GM19238 (cell line): ENCODE data around the gene TEPSIN.

ENCODE experiments used
- DNase-seq: peaks from one replicate; pipeline ENCODE4 v3.0.0; 2011; ENCODE audit warnings: low spot score; ENCODE audit not compliant: insufficient read length

The TEPSIN gene

DNA sequence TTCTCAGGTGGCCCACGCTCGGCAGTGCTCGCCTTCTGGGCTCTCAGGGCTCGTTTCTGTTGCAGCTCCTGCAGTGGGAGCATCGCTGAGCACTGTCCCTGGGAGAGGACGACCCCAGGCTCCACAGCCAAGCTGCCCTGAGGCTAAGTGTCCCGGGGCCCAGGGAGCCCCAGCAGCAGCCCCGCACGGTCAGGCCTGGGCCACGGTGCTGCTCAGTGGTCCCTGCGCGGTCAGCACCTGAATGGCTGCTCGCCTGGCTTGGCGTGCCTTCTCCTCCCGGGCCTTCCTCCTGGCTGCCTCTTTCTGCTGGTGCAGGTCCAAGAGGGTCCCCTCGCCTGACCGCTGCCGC is 39.4 kb downstream of the TEPSIN start:
- no peak for DNase-seq

DNA sequence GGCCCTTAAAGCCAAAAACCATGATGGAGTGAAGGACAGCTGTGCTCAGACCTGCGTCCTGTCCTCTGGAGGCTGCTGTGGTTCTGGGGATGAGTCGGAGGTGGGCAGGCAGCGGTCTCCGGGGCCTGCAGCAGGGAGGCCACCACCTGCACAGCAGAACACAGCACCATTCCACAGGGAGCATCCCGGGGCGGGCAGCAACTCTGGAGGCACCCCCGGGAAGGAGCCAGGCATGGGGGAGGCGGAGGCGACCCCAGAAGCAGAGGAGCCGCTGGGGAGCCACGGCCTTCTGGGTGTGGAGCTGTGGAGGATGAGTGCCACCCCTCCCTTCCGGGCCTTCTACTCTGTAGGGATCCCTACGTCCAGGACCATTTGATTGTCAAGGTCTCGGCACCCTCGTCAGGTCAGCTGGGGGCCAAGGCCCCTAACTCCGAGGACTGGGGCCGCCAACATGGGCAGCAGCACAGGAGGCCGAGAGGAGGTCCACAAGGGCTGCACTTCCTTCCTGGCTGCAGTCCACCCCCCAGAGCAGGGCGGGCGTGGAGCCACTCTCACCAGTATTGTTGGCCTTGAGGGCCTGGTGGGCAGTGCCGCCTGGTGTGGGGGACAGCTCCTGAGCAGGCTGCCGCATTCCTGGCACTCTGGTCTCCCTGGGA is 39.9 kb downstream of the TEPSIN start:
- no peak for DNase-seq

DNA sequence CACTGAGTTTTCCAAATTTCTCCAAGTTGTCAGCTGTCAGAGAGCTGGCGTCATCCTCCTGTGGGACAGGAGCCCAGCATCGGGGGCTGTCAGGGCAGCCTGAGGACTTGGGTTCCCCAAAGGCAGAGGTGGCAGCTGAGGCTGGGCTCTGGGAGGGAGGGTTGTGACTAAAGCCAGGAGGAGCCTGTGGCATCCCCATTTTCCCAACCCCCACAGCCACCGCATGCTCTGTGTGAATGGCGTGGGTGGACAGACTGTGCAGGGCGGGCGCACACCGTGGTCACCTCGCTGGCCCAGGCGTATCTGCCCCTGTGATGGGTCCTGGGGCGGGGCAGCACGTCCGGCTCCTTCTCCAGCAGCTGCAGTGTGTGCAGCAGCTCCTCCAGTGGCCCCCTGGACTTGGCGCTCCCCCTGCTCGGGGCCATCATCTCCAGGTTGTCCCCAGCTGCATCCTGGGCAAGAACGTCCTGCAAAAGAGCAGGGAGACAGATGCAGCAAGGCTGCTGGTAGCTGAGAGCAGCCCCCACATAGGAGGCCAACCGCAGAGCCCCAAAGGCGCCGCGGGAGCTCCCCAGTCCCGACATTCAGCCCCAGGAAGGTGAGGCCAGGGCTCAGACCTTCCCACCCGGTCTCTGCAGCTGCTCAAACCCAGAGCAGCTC is 40.9 kb downstream of the TEPSIN start:
- DNase-seq, result no peak

DNA sequence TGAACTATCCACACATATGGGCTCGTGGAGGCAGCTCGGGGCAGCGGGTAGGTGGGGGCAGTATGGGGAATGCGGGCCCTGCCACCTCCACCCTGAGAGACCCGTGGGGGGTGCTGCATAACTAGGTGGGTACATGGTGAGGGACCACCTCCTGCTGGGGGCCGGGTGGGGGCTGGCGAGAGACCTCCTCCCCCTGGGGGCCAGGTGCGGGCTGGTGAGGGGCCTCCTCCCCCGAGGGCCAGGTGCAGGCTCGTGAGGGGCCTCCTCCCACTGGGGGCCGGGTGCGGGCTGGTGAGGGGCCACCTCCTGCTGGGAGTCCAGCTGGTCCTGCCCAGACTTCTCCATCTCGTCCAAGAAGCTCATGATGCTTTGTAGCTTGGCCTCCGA is 41.5 kb downstream of the TEPSIN start:
- no peak for DNase-seq

DNA sequence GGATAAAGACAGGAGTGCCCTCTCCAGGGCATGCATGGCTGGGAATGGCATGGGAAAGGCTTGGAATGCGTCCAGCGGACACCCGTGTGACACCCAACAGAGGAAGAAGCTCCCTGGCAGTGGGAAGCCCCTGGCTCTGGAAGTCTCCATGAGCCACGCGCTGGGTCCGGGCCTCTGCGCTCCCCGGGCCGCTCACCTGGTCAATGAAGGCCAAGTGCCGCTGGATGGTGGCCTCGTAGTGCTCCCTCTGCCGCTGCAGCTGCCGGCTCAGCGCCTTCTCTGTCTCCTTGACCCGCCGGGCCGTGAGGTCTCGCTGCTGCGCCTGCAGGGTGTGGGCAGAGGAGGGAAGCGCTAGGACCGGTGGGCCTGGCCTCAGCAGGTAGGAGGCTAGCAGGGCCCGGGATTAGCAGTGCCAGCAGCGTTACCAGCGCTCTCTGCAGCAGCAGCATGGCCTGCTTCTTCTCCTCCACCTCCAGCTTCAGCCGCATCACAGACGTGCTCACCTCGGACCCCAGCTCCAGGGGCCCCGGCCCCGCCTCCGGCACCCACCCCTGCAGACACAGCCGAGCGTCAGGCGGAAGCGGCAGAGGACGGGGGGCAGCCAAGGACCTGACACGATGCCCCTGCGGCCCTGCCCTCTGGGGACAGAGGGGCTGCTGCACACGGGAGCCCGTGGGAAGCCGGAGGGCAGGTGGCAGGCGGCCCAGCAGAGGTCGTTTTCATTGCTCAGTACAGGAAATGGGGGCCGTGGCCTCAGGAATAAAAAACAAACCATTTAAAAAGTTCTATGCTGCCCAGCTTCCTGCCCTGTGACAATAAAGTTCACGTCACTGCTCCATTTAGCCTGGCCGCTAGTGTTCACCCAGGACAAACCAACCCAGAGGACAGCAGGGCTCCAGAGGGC is 42.1 kb downstream of the TEPSIN start:
- DNase-seq, result no peak

DNA sequence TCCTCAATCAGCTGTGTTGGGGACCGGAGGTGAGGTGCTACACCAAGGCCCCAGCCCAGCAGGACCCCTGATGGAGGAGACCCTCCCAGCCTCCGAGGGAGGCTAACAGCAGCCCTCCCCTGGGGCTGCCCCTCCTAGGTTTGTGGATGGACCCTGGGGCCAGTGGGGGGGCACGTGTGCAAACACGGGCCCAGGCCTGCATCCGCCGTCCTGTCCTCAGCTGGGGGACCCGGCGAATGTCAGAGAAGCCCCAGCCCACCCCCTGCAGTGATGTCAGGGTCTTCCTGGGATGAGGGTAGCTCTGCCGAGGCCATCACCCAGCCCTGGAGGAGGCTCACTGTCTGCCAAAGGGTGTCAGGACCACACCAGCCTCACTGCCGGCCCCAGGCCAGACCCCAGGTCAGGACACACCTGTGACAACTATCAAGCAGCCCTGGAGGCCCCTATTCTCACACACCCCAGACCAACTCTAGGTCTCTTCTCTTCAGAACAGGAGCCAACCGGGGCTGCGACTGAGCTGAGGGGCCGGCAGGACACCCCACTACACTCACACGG is 42.8 kb downstream of the TEPSIN start:
- no peak for DNase-seq

DNA sequence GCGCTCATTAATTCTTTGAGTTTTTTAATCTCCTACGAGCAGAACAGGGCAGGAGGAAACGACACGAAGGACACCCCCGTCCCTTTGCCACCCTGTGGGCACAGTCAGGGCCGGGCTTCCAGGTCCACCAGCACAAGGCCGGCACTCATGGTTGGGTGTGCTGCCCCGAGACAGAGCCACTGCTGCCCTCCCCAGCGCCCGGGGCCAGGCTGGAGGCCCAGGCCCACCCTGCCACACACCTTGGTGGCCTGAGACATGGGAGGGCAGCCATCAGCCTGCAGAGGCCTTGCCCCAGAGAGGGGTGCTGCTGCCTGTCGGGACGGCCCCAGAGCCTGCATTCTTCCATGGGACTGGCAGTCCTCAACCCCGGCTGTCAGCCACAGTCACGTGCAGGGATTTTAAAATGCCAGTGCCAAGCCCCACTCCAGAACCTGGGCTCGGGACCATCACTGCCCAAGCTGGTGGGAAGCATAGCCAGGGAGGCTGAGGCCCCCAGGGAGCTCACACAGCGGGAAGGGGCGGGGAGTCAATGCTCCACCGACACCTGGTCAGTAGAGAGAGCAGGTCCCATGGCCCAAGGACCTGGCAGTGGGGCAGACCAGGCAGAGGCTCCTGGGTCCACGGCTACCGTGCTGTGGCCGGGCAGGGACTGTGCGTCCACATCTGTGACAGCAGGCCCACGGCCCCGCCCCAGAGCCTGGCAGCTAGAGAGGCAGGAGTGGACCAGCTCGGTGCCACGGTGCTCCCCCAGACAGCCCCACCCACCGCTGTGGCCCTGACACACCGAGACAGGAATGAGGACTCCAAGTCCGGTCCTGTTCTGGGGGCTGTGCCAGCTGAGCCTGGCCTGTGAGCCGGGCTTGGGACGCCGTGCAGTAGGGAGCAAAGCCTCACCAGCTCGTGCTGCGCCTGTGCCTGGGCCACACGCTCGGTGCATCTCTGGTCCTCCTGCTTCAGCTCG is 43.6 kb downstream of the TEPSIN start:
- DNase-seq, result no peak

DNA sequence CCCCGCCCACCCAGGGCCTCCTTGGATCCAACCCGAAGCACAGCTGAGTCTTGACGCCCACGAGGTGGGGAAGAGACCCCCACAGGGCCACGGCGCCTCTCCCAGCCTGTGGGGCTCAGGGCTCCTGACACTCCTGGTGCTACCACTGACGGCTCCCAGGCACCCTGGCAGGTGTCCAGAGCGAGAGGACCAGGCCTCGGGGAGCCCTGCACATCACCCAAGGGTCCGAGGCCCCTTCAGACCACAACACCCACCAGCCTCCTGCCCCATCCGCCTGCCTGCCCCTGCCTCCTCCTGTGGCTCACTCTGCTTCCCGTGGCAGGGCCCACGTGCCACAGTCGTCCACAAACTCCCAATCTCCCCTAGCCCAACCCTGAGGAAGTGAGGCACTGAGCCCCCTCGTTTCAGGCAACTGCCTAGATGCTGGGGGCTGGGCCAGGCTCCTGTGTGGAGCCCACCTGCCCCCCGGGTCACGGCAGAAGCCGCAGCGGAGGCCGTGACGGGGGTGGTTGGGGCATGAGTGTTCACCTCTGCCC is 44.6 kb downstream of the TEPSIN start:
- DNase-seq, result no peak

DNA sequence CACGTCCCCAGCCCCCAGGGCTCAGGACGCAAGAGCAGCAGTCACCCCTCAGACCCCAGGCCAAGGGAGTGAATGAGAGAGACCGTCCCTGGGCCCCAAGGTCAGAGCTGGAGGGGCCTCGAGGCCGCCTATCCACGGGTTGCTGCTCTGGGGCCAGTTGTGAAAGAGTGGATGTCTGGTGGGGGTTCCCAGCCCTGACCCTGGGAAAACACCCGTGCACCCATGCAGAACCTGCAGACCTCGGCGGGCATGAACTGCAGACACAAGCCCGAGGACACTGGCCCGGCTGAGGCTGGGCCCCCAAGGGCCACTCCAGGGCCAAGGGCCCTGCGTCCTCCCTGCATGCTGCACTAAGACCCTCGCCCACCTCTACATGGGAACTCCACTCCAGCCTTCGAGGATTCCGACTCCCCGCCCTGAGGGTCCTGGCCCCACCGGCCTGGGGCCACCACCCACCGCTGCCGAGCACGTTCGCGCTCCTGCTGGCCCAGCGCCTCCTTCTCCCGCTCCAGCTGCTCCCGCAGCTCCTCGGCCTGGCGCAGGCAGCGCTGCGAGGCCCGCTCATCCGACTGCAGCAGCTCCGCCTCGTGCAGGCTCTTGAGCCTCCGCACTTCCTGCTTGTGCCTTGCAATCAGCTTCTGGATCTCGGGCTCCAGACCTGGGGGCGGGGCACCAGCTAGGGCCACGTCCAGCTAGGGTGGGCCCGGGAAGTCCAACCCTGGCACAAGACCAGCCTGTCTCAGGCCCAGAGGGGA is 45.2 kb downstream of the TEPSIN start:
- no peak for DNase-seq

DNA sequence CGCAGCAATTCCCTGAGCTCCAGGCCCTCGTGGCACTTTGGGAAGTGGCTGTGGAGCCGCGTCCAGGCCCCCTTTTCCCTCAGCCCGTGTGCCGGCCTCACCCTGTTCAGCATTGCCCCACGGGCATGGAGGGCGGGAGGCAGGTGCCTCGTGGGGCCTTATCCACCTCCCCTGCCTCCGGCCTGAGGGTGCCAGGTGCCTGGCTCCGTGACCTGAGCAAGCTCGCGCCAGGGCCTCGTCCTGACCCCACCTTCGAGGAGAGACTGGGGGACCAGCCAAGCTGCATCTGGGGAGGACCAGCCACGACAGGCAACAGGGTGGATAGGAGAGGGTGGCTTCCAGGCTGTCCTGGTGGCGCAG is 45.8 kb downstream of the TEPSIN start:
- no peak for DNase-seq

DNA sequence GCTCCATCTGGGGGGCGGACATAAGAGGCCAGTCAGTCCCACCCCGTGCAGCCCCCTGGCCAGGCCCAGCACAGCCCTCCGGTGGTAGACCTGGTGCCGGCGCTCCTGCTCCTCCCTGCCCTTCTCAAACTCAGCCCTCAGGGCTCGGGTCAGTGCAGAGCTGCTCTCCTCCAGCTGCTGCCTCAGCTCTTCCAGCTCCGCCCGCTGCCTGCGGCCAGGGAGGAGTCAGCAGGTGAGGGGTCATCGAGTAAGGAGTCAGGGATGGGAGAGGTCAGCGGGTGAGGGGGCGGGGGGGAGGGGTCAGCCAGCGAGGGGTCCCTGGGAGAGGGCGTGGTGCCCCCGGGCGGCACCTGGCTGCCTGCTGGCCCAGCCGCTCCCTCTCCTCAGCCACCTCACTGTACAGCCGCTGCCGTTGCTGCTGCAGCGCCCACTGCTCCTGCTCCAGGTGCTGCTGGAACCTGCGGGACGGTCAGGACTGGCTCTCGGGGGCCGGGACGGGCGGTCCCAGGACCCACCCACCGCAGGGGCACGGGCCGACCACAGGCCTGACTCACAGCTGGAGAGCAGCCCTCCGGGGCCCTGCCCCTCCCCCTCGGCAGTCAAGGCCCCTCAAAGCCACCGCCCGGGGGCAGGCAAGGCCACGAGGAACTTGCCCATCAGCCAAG is 46.3 kb downstream of the TEPSIN start:
- DNase-seq, result no peak

DNA sequence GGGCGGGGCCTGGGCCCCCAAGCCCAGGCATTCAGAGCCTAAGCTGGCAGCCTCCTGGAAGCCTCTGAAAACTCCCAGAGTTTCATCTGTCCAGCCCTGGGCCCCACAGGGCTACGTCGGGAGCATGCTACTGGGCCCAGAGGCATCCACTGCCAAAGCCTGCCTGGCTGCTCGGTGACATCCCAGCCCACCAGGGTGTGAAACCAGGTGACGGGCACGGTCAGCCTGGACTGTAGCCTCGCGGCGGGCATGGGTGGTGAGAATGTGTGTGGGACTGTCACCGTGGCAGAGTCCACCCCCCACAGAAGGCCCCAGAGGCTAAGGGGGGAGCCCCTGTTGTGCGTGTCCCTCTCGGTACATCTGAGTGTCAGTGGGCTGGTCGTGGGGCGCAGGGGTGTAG is 47.2 kb downstream of the TEPSIN start:
- DNase-seq, result no peak

DNA sequence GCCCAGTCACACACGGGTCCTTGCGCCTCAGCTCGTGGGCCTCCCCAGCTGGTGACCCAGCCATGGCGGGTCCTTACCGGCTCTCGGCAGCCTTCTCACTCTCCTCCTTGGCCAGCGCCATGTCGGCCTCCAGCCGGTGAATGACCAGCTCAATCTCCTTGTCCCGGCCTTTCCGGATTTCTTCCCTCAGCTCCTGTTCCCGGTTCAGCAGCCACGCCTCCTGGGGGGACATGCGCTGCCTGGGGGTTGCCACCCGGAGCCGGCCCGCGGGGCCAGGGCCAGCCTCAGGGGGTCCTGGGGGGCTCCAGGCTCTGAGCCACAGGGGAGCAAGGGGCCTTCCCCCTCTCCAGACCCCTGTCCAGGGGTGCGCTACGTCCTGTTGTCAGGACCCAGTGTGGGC is 47.7 kb downstream of the TEPSIN start:
- DNase-seq, result no peak

DNA sequence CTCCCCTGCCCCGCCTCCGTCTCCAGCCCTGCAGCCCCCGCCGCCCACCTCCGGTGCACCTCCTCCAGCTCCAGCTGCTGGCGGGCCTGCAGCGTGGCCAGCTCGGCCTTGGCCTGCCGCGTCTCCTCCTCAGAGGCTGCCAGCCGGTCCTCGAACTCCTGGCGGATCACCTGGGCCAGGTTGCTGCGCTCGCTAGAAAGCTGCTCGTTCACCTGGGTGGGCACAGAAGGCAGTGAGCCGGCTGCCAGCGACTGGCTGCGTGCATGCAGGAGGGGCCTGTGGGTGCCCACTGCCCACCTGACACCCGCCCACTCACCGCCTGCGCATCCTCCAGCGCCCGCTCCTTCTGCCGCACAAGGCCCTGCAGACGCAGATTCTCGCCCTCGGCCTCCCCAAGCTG is 48.3 kb downstream of the TEPSIN start:
- no peak for DNase-seq

DNA sequence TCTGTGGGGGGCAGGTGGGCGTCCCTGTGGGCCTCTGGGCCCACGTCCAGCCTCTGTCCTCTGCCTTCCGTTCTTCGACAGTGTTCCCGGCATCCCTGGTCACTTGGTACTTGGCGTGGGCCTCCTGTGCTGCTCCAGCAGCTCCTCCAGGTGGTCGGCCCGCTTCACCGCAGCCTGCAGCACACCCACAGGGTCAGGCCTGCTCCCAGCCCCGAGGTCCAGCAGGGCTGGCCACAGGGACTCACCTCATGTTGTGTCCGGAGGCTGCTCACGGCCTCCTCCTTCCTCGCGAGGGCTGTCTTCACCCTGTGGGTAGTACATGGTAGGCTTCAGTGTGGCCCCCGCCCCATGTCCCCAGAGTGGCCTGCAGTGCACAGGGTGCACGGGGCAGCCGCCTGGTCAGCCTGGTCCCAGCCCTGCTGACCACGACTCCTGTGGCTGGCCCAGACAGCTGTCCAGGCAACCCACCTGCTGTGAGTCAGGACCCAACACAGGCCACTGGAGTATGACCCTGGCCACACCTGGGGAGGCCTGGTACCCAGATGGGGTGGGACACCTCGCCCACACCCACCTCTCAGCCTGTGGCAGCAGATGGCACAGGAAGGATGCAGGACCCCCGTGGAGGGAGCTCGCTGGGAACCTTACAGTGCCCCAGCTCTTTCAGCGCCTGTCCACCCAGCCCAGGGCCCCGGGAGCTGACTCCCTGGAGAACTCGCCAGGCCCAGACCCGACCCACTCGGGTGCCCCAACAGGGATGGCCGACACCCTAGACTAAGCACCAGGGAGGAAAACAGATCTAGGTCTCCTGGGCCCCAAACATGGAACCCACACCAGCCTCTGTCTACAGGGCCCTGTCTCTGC is 49.0 kb downstream of the TEPSIN start:
- DNase-seq, result no peak

DNA sequence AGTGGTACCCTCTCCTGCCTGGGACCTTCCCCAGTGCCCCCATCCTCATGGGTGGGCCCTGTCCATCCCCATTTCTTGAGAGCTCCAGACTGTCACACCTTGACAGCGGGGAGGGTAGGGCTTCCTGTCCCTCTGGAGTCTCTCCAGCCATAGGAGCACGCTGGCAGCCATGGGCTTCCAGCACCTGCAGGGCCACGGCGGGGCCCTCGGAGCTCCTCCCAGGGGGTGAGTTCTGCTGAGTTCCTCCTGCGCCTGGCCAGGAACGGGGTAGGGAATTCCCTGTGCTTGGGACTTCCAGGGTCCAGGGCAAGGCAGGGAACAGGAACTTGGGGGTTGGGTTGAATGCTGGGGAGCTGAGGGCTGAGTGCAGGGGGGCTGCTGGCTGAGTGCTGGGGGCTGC is 49.8 kb downstream of the TEPSIN start:
- DNase-seq, result no peak

DNA sequence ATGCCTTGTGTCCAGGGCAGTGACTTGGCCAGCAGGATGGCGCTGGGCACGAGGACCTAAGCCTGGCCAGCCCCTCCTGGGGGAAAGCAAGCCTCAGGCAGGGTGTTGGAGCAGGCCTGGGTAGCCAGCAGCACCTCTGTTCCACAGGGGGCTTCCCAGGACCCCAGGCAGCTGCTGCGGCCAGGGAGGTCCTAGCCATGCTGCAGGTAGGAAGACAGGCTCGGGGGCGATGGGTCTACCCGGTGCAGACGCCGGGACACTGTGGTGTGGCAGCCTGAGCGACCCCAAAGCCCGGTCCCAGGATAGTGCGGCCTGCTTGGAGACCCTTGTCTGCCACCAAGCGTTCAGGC is 50.4 kb downstream of the TEPSIN start:
- no peak for DNase-seq

DNA sequence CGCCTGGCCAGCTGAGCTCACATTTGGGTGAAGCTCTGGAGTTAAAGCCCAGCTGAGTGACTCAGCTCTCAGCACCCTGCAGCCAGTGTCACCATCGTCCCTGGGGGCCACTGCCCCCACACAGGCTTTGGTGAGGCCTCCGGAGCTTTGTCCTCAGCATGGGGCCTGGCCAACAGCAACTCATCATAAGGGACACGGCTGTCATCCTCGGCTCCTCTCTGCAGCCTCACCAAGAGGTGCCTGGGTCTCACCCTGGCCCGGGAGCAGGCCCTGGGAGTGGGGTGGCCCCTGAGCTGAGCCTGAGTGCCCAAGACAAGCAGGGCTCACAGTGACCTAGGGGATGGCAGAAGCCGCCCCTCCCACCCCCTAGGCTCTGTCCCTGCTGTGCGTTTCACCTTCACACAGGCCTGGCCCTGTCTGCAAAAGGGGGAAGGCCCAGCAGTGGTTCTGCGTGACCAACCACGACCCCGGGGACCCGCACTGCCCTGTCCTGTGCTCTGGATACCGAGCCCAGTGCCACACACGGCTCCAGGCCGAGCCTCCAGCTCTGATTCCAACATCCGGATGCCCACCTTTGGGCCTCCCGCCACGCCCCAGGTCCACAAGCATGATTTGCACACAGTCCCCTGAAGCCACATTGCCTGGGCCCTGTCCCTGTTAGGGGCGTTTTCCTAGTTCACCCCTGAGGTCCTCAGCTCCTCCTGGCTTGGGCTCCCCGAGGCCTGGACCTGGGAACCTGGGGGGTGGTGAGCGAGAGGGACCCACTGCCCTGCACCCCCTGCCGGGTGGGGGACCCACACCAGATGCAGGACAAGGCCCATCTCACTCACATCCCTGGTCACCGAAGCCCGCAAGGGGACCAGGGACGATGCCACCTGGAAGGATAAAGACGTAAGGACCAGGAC is 51.0 kb downstream of the TEPSIN start:
- DNase-seq, result no peak
